Loucy (cell line): ENCODE measurements around the gene E2F1.

Experiments used
- H2AFZ ChIP-seq: fragments of 200-600 bp; sonication (generic); 2 replicates; pipeline ENCODE4 v1.6.0; 2016; ENCODE audit warnings: antibody characterized with exemption, mild to moderate bottlenecking, low read length, moderate library complexity
- H3F3A ChIP-seq: fragments of 200-600 bp; 2 replicates; pipeline ENCODE4 v1.6.0; 2016; ENCODE audit warnings: antibody characterized with exemption, low read depth, mild to moderate bottlenecking
- H3K27me3 ChIP-seq: fragments of 200-600 bp; sonication (generic); 2 replicates; pipeline ENCODE4 v1.6.1; 2014; ENCODE audit warnings: low read length, mild to moderate bottlenecking; ENCODE audit not compliant: insufficient read depth, poor library complexity, severe bottlenecking
- H3K36me3 ChIP-seq: fragments of 200-600 bp; sonication (generic); 2 replicates; pipeline ENCODE4 v1.6.1; 2016; ENCODE audit warnings: low read length; ENCODE audit not compliant: insufficient read depth
- H3K4me1 ChIP-seq: fragments of 200-600 bp; sonication (generic); 2 replicates; pipeline ENCODE4 v1.5.1; 2014; ENCODE audit warnings: low read length, mild to moderate bottlenecking; ENCODE audit not compliant: insufficient read depth, poor library complexity, severe bottlenecking
- H3K4me2 ChIP-seq: fragments of 200-600 bp; sonication (generic); 2 replicates; pipeline ENCODE4 v1.6.0; 2014; ENCODE audit warnings: antibody characterized with exemption, low read length, low read depth, mild to moderate bottlenecking; ENCODE audit not compliant: poor library complexity, severe bottlenecking
- H3K4me3 ChIP-seq: fragments of 200-600 bp; sonication (generic); 2 replicates; pipeline ENCODE4 v1.5.1; 2014; ENCODE audit warnings: low read length, mild to moderate bottlenecking, mixed read lengths; ENCODE audit not compliant: poor library complexity, severe bottlenecking
- H3K79me2 ChIP-seq: fragments of 200-600 bp; sonication (generic); 2 replicates; pipeline ENCODE4 v1.6.1; 2014; ENCODE audit warnings: low read length; ENCODE audit not compliant: insufficient read depth
- H3K9ac ChIP-seq: fragments of 200-600 bp; sonication (generic); 2 replicates; pipeline ENCODE4 v1.6.0; 2014; ENCODE audit warnings: mild to moderate bottlenecking, low read depth, low read length, moderate library complexity; ENCODE audit not compliant: poor library complexity, severe bottlenecking
- H3K9me2 ChIP-seq: fragments of 200-600 bp; sonication (generic); replicated peaks from 2 replicates; pipeline ENCODE4 v1.6.1; 2016; ENCODE audit warnings: low read depth, low read length, mixed read lengths
- H3K9me3 ChIP-seq: fragments of 200-600 bp; sonication (generic); 2 replicates; pipeline ENCODE4 v1.6.1; 2014; ENCODE audit warnings: mild to moderate bottlenecking, antibody characterized with exemption, low read length, low read depth; ENCODE audit not compliant: insufficient read depth
- H4K20me1 ChIP-seq: fragments of 200-600 bp; sonication (generic); 2 replicates; pipeline ENCODE4 v1.6.0; 2014; ENCODE audit warnings: antibody characterized with exemption, low read length, mild to moderate bottlenecking; ENCODE audit not compliant: insufficient read depth, poor library complexity, severe bottlenecking
- EZH2phosphoT487 ChIP-seq: fragments of 200-600 bp; IDR thresholded peaks from 2 replicates; pipeline ENCODE4 v1.6.1; 2018; ENCODE audit warnings: antibody characterized with exemption, mild to moderate bottlenecking, moderate library complexity, borderline replicate concordance
- TF ChIP-seq, protein P1 (sequence below): fragments of 200-600 bp; sonication (generic); conservative IDR thresholded peaks from 2 replicates; pipeline ENCODE4 v1.5.1; 2014; ENCODE audit warnings: mild to moderate bottlenecking, antibody characterized with exemption, low read length

Gene E2F1

DNA sequence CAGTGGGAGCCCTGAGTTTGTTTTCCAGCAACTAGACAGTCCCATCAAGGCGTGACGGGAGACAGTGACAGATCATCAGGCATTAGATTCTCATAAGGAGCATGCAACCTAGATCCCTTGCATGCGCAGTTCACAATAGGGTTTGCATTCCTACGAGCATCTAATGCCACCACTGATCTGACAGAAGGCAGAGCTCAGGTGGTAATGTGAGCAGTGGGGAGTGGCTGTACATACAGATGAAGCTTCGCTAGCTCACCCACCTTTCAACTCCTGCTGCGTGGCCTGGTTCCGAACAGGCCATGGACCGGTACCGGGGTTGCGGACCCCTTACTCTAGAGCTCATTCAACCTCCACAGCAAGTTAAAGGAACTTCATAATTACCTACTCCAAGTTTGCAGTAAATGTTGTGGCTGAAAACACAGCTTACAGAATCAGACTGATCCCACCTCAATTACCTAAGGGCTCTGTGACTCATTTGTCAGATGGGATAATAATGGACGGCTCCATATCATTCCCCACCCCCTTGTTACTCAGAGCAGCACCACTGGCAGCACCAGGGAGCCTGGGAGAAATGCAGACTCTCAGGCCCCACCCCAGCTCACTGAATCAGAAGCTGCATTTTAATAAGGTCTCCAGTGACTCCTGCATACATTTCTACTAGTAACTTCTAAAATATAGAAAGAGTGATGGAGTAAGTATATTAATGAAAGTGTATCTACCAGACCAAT lies 18.2 kb upstream of the E2F1 start:
- no peaks in the 10 kb centered on the region for H4K20me1 ChIP-seq
- no peaks in the 10 kb centered on the region for H3K79me2 ChIP-seq
- TF ChIP-seq EZH2phosphoT487, result no peak
- TF ChIP-seq, protein P1, sequence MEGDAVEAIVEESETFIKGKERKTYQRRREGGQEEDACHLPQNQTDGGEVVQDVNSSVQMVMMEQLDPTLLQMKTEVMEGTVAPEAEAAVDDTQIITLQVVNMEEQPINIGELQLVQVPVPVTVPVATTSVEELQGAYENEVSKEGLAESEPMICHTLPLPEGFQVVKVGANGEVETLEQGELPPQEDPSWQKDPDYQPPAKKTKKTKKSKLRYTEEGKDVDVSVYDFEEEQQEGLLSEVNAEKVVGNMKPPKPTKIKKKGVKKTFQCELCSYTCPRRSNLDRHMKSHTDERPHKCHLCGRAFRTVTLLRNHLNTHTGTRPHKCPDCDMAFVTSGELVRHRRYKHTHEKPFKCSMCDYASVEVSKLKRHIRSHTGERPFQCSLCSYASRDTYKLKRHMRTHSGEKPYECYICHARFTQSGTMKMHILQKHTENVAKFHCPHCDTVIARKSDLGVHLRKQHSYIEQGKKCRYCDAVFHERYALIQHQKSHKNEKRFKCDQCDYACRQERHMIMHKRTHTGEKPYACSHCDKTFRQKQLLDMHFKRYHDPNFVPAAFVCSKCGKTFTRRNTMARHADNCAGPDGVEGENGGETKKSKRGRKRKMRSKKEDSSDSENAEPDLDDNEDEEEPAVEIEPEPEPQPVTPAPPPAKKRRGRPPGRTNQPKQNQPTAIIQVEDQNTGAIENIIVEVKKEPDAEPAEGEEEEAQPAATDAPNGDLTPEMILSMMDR, result no peak
- H3K4me3 ChIP-seq, result no peak overlapping the region
- no peaks in the 10 kb centered on the region for H3F3A ChIP-seq
- H3K9me2 ChIP-seq, result no peaks in the 10 kb centered on the region
- no peaks in the 10 kb centered on the region for H3K9me3 ChIP-seq
- H3K4me2 ChIP-seq, result no peak overlapping the region
- no peak overlapping the region for H2AFZ ChIP-seq
- no peak overlapping the region for H3K9ac ChIP-seq
- no peaks in the 10 kb centered on the region for H3K4me1 ChIP-seq
- no peaks in the 10 kb centered on the region for H3K27me3 ChIP-seq
- H3K36me3 ChIP-seq, result no peaks in the 10 kb centered on the region

DNA sequence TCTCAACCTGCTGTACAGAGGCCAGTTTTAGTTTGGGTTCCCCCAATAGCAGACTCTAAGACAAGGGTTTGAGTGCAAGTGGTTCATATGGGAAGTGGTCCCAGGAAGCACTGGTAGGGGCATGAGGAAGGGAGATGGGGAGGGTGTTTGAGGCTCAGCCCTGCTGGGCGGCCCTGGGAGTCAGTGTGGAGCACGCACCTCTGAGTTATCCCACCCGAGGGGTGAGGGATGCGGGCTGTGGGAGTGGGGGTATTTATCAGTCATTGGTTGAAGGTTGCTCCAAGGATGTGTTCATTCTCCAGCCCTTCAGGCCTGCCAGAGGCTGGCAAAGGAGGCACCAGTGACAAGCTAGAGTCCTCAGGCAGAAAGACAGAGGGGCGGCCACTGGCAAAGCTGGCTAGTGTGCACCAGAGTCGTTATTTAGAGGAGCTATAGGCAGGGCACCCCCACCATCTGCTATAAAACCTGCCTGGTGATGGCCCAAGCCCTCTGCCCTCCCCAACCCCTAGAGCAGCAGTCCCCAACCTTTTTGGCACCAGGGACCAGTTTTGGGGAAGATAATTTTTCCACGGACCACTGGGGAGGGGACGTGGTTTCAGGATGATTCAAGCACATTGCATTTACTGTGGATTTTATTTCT lies 17.4 kb upstream of the E2F1 start:
- H2AFZ ChIP-seq, result no peak overlapping the region
- H3K4me1 ChIP-seq, result no peaks in the 10 kb centered on the region
- H3K36me3 ChIP-seq, result no peaks in the 10 kb centered on the region
- H3K4me3 ChIP-seq, result no peak overlapping the region
- H3F3A ChIP-seq, result no peaks in the 10 kb centered on the region
- H3K27me3 ChIP-seq, result no peaks in the 10 kb centered on the region
- H3K9ac ChIP-seq, result no peak overlapping the region
- H3K79me2 ChIP-seq, result no peaks in the 10 kb centered on the region
- no peaks in the 10 kb centered on the region for H4K20me1 ChIP-seq
- TF ChIP-seq EZH2phosphoT487, result no peak
- TF ChIP-seq, protein P1, result no peak
- H3K4me2 ChIP-seq, result no peak overlapping the region
- H3K9me3 ChIP-seq, result no peaks in the 10 kb centered on the region
- no peaks in the 10 kb centered on the region for H3K9me2 ChIP-seq

DNA sequence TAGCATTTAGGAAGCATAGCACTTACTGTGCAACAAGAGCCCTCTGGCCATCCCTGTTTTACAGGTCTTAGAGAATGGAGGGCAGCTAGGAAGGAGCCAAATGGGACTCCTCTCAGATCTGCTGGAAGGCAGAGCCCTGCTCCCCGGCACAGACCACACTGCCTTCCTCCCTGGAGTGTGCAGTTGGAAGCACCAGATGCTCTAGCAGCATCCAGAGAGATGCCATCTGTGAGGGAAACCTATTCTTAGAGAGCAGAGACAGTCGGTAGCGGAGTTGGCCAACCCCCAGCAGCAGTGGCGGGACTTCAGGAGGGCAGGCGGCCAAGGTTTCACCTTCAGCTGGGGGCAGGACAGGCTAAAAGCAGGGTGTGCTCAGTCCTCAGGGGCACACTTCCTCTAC lies 16.7 kb upstream of the E2F1 start:
- no peaks in the 10 kb centered on the region for H4K20me1 ChIP-seq
- H2AFZ ChIP-seq, result no peak overlapping the region
- H3K9ac ChIP-seq, result no peak overlapping the region
- H3K9me2 ChIP-seq, result no peaks in the 10 kb centered on the region
- no peaks in the 10 kb centered on the region for H3K36me3 ChIP-seq
- no peaks in the 10 kb centered on the region for H3F3A ChIP-seq
- no peaks in the 10 kb centered on the region for H3K4me1 ChIP-seq
- no peaks in the 10 kb centered on the region for H3K9me3 ChIP-seq
- TF ChIP-seq, protein P1, result no peak
- no peak for TF ChIP-seq EZH2phosphoT487
- no peaks in the 10 kb centered on the region for H3K79me2 ChIP-seq
- no peak overlapping the region for H3K4me2 ChIP-seq
- no peak overlapping the region for H3K4me3 ChIP-seq
- H3K27me3 ChIP-seq, result no peaks in the 10 kb centered on the region
